ENCODE data around the gene WNT5A. TPM values are rescaled to one million over a fixed set of nuclear protein-coding genes. Genes with fewer than 3 reads are reported as not detected.

Gene WNT5A
- total RNA-seq, 1 donor from 2014 or later, result 3.3 TPM

DNA sequence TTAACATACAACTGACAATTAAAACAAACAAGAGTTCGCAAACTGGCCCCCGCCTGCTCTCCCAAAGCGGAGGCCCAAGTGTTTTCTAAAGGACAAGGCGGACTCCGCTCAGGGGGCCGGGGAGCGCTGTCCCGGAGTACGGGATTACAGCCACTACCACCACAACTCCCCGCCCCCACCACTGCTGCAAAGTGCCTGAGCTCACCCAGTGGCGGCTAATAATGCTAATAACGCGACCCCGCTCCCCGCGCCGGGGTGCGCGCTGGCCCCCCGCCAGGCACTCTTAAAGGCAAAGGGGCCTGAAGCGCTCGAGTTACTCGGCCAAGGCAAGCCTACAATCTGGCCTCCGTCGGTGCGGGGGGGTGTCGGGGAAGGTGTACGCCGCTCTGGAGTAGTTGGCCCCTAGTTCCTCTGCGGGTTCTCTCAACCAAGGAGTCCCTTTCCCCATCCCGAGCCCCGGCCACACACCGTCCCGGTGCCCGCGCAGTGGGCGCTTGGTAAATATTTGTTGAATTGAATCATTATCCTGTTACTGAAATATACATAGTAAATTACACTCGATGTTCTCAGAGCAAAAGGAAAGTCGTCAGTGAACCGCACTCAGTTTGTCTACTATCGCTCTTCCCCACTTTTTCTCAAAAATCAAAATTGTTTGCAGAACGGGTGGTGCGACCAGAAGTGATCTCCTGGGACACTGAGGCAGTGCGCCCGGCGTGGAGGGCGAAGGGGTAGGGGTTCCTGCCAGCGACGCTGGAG is 827 bp downstream of the WNT5A start:
- H3K4me1 ChIP-seq, result peaks cover 35% of the 10 kb centered on the region
- no peaks in the 10 kb centered on the region for H3K9me3 ChIP-seq (ENCODE audit: low read depth)
- Mint-ChIP-seq H3K4me1 (peaks cover 52% of the 10 kb centered on the region), H3K9me3 (no peaks in the 10 kb centered on the region), H3K36me3 (peaks cover 4% of the 10 kb centered on the region), H3K4me3 (peak overlapping the region; percentile 96), H3K27ac (peak overlapping the region; percentile 94), H3K27me3 (ENCODE audit: insufficient read depth, low read depth) (peaks cover 37% of the 10 kb centered on the region)
- peaks cover 61% of the 10 kb centered on the region for H3F3A ChIP-seq (ENCODE audit: low read depth)
- TF ChIP-seq EZH2 (IDR thresholded peaks at IDR 0.05) (no peak), EZH2phosphoT487 (IDR thresholded peaks at IDR 0.05) (no peak)
- TF ChIP-seq, protein P1, sequence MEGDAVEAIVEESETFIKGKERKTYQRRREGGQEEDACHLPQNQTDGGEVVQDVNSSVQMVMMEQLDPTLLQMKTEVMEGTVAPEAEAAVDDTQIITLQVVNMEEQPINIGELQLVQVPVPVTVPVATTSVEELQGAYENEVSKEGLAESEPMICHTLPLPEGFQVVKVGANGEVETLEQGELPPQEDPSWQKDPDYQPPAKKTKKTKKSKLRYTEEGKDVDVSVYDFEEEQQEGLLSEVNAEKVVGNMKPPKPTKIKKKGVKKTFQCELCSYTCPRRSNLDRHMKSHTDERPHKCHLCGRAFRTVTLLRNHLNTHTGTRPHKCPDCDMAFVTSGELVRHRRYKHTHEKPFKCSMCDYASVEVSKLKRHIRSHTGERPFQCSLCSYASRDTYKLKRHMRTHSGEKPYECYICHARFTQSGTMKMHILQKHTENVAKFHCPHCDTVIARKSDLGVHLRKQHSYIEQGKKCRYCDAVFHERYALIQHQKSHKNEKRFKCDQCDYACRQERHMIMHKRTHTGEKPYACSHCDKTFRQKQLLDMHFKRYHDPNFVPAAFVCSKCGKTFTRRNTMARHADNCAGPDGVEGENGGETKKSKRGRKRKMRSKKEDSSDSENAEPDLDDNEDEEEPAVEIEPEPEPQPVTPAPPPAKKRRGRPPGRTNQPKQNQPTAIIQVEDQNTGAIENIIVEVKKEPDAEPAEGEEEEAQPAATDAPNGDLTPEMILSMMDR (IDR thresholded peaks at IDR 0.05), result no peak
- H4K20me1 ChIP-seq (ENCODE audit: low read depth), result peaks cover 42% of the 10 kb centered on the region
- H3K27me3 ChIP-seq, result peaks cover 97% of the 10 kb centered on the region
- H3K79me2 ChIP-seq (ENCODE audit: low read depth), result no peaks in the 10 kb centered on the region
- no peak overlapping the region for H3K9ac ChIP-seq
- peak overlapping the region; percentile 74 for H3K4me3 ChIP-seq
- peak overlapping the region; percentile 92 for H2AFZ ChIP-seq (replicated peaks)
- peak overlapping the region; percentile 94 for H3K4me2 ChIP-seq
- H3K27ac ChIP-seq, result no peak overlapping the region
- peak; percentile 83 for DNase-seq (ENCODE audit: low spot score)
- no peaks in the 10 kb centered on the region for H3K36me3 ChIP-seq

DNA sequence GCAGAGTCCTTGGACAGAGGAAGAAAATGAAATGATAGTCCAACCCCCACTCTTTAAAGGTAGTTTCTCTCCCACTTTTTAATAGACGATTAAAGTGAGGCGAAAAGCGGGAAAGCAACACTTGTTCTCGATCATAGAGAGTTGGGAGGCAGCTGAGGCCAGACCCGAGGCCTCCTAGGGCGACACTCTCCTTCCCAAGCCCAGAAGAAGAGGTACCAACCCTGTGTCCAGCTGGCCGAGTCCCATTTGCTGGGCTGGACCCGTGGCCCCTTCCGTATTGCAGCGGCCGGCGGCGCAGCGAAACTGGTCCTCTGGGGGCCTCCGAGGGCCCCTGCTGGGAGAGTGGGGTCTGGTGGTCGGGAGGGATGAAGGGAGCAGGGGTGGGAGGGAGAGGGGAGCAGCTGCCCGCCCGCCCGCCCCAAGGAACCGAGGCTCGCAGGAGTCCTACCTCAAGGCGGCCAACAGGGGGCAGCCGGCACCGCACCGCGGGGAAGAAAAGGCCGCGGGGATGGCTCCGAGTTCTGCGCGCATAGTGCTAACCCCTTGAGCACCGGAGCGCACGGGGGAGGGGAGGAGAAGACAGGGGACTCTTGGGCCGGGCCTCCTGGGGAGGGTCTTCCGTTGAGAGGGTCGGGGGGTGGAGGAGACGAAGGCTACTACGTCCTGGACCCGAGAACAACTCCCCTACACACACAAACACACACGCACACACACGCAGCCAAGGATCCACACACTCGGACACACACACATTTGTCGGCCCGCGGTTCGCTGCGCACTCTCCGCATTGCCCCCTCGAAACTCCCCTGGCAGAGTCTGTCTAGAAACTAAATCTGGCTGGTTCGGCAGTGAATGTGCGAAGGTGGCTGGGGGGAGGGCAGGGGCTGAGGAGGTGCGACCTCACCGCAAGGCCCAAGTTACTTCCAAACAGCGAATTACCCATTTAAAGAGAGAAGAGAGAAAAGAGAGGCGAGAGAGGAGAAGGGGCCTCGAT is 2.0 kb downstream of the WNT5A start:
- peaks cover 52% of the 10 kb centered on the region for H3F3A ChIP-seq (ENCODE audit: low read depth)
- H3K27ac ChIP-seq, result no peak overlapping the region
- H3K4me1 ChIP-seq, result peaks cover 40% of the 10 kb centered on the region
- H3K9me3 ChIP-seq (ENCODE audit: low read depth), result no peaks in the 10 kb centered on the region
- H3K4me2 ChIP-seq, result peak overlapping the region; percentile 94
- H3K4me3 Mint-ChIP-seq, result peak overlapping the region; percentile 96
- H4K20me1 ChIP-seq (ENCODE audit: low read depth), result peaks cover 54% of the 10 kb centered on the region
- H3K9ac ChIP-seq, result no peak overlapping the region
- TF ChIP-seq, protein P1 (IDR thresholded peaks at IDR 0.05), result peak; percentile 74
- TF ChIP-seq EZH2phosphoT487 (IDR thresholded peaks at IDR 0.05) (peak; percentile 32), EZH2 (IDR thresholded peaks at IDR 0.05) (peak; percentile 58)
- H3K27ac Mint-ChIP-seq, result peak overlapping the region; percentile 92
- H3K9me3 Mint-ChIP-seq, result no peaks in the 10 kb centered on the region
- H3K4me3 ChIP-seq, result peak overlapping the region; percentile 74
- no peaks in the 10 kb centered on the region for H3K36me3 ChIP-seq
- H3K79me2 ChIP-seq (ENCODE audit: low read depth), result no peaks in the 10 kb centered on the region
- H2AFZ ChIP-seq (replicated peaks), result peak overlapping the region; percentile 69
- peaks cover 54% of the 10 kb centered on the region for H3K4me1 Mint-ChIP-seq
- peaks cover 37% of the 10 kb centered on the region for H3K27me3 Mint-ChIP-seq (ENCODE audit: insufficient read depth, low read depth)
- H3K27me3 ChIP-seq, result peaks cover 97% of the 10 kb centered on the region
- DNase-seq (ENCODE audit: low spot score), result peak; percentile 94
- H3K36me3 Mint-ChIP-seq, result peaks cover 7% of the 10 kb centered on the region

GRCh38 chr3:55484191-55484689 is 2.9 kb downstream of the WNT5A start:
- Mint-ChIP-seq H3K36me3 (peaks cover 11% of the 10 kb centered on the region), H3K9me3 (no peaks in the 10 kb centered on the region), H3K27ac (no peak overlapping the region), H3K4me3 (peak overlapping the region; percentile 96), H3K27me3 (ENCODE audit: insufficient read depth, low read depth) (peaks cover 31% of the 10 kb centered on the region), H3K4me1 (peaks cover 45% of the 10 kb centered on the region)
- H3K4me1 ChIP-seq, result peaks cover 33% of the 10 kb centered on the region
- no peak overlapping the region for H3K27ac ChIP-seq
- H4K20me1 ChIP-seq (ENCODE audit: low read depth), result peaks cover 54% of the 10 kb centered on the region
- H3K9ac ChIP-seq, result no peak overlapping the region
- no peaks in the 10 kb centered on the region for H3K9me3 ChIP-seq (ENCODE audit: low read depth)
- H3K4me2 ChIP-seq, result peak overlapping the region; percentile 94
- peak overlapping the region; percentile 74 for H3K4me3 ChIP-seq
- H2AFZ ChIP-seq (replicated peaks), result no peak overlapping the region
- H3K27me3 ChIP-seq, result peaks cover 97% of the 10 kb centered on the region
- H3K79me2 ChIP-seq (ENCODE audit: low read depth), result no peaks in the 10 kb centered on the region
- TF ChIP-seq EZH2phosphoT487 (IDR thresholded peaks at IDR 0.05) (no peak), EZH2 (IDR thresholded peaks at IDR 0.05) (no peak)
- TF ChIP-seq, protein P1 (IDR thresholded peaks at IDR 0.05), result no peak
- peak; percentile 56 for DNase-seq (ENCODE audit: low spot score)
- H3F3A ChIP-seq (ENCODE audit: low read depth), result peaks cover 49% of the 10 kb centered on the region
- H3K36me3 ChIP-seq, result no peaks in the 10 kb centered on the region

Measured in neural progenitor cell (in vitro differentiated cells).